ENCODE measurements around the gene FKBP5. TPM values are rescaled to one million over a fixed set of nuclear protein-coding genes. Genes with fewer than 3 reads are reported as not detected.

Gene FKBP5
- total and polyA plus RNA-seq, 9 of the 15 experiments (the other 6 are each of a cell fraction or from before 2014, with no cell fraction given) = 32.7 to 151 (median 75.0) TPM

DNA sequence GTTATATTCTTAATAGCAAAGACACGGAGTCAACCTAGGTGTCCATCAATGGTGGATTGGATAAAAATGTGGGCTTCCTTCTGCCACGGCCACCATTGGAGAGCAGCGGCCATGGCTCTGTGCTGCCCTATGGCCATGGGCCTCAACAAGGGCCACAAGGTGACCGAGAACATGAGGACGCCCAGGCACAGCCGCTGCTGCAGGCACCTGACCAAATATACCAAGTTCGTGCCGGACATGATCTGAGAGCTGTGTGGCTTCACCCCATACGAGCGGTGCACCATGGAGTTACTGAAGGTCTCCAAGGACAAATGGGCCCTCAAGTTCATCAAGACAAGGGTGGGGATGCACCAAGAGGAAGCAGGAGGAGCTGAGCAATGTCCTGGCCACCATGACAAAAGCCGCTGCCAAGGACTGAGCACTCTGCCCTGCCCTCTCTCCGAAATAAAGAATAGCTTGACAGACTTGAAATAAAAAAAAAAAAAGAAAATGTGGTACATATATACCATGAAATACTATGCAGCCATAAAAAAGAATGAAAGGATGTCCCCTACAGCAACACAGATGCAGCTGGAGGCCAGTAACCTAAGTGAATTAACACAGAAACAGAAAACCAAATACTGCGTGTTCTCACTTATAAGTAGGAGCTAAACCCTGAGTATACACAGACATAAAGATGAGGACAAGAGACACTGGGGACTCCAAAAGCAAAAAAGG, 81.0 kb downstream of the FKBP5 start (continued):
- TF ChIP-seq, protein P1, sequence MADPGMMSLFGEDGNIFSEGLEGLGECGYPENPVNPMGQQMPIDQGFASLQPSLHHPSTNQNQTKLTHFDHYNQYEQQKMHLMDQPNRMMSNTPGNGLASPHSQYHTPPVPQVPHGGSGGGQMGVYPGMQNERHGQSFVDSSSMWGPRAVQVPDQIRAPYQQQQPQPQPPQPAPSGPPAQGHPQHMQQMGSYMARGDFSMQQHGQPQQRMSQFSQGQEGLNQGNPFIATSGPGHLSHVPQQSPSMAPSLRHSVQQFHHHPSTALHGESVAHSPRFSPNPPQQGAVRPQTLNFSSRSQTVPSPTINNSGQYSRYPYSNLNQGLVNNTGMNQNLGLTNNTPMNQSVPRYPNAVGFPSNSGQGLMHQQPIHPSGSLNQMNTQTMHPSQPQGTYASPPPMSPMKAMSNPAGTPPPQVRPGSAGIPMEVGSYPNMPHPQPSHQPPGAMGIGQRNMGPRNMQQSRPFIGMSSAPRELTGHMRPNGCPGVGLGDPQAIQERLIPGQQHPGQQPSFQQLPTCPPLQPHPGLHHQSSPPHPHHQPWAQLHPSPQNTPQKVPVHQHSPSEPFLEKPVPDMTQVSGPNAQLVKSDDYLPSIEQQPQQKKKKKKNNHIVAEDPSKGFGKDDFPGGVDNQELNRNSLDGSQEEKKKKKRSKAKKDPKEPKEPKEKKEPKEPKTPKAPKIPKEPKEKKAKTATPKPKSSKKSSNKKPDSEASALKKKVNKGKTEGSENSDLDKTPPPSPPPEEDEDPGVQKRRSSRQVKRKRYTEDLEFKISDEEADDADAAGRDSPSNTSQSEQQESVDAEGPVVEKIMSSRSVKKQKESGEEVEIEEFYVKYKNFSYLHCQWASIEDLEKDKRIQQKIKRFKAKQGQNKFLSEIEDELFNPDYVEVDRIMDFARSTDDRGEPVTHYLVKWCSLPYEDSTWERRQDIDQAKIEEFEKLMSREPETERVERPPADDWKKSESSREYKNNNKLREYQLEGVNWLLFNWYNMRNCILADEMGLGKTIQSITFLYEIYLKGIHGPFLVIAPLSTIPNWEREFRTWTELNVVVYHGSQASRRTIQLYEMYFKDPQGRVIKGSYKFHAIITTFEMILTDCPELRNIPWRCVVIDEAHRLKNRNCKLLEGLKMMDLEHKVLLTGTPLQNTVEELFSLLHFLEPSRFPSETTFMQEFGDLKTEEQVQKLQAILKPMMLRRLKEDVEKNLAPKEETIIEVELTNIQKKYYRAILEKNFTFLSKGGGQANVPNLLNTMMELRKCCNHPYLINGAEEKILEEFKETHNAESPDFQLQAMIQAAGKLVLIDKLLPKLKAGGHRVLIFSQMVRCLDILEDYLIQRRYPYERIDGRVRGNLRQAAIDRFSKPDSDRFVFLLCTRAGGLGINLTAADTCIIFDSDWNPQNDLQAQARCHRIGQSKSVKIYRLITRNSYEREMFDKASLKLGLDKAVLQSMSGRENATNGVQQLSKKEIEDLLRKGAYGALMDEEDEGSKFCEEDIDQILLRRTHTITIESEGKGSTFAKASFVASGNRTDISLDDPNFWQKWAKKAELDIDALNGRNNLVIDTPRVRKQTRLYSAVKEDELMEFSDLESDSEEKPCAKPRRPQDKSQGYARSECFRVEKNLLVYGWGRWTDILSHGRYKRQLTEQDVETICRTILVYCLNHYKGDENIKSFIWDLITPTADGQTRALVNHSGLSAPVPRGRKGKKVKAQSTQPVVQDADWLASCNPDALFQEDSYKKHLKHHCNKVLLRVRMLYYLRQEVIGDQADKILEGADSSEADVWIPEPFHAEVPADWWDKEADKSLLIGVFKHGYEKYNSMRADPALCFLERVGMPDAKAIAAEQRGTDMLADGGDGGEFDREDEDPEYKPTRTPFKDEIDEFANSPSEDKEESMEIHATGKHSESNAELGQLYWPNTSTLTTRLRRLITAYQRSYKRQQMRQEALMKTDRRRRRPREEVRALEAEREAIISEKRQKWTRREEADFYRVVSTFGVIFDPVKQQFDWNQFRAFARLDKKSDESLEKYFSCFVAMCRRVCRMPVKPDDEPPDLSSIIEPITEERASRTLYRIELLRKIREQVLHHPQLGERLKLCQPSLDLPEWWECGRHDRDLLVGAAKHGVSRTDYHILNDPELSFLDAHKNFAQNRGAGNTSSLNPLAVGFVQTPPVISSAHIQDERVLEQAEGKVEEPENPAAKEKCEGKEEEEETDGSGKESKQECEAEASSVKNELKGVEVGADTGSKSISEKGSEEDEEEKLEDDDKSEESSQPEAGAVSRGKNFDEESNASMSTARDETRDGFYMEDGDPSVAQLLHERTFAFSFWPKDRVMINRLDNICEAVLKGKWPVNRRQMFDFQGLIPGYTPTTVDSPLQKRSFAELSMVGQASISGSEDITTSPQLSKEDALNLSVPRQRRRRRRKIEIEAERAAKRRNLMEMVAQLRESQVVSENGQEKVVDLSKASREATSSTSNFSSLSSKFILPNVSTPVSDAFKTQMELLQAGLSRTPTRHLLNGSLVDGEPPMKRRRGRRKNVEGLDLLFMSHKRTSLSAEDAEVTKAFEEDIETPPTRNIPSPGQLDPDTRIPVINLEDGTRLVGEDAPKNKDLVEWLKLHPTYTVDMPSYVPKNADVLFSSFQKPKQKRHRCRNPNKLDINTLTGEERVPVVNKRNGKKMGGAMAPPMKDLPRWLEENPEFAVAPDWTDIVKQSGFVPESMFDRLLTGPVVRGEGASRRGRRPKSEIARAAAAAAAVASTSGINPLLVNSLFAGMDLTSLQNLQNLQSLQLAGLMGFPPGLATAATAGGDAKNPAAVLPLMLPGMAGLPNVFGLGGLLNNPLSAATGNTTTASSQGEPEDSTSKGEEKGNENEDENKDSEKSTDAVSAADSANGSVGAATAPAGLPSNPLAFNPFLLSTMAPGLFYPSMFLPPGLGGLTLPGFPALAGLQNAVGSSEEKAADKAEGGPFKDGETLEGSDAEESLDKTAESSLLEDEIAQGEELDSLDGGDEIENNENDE (IDR thresholded peaks at IDR 0.05; ENCODE audit: low read depth, low read length) = no peak
- TF ChIP-seq ZNF586 (CRISPR knock-in tag; conservative IDR thresholded peaks at IDR 0.05) = no peak
- 0 out of 2 replicates have a peak, but pooled peaks have one; percentile 16 for TF ChIP-seq POLR2G (IDR thresholded peaks at IDR 0.05; ENCODE audit: low read depth, low read length)
- TF ChIP-seq ZNF445 (CRISPR knock-in tag; IDR thresholded peaks at IDR 0.05; ENCODE audit: low read depth) = no peak
